ENCODE results near the gene A2M. TPM values are rescaled to one million over a fixed set of nuclear protein-coding genes. Genes with fewer than 3 reads are reported as not detected.

A2M gene
- total RNA-seq, 3 donors from 2014 or later, result 2.1 to 3.2 (median 2.3) TPM

DNA sequence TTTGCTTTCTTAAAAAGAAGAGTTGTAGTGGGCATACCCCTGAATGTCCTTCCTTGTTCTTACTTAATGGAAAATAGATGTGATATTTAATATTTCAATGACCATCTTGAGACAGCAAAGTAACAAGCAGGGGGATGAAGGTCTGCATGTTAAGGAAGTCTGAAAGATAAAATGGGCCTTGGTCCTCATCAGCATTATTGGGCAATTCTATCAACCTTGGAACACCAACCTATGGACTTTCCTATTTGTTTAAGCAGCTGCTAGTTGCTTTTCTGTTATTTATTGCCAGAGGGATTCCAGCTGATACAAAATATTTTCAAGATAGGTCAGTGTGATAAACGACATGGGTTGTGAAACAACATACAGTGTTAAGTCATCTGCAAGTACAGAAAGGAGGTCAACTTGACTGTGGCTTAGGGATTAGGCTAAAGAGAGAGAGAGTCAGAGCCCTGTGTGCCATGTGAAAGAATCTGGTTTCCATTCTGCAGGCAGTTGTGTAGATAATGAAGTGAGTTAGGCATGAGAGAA lies 16.4 kb upstream of the A2M start:
- Mint-ChIP-seq H3K4me1 (ENCODE audit: low read depth) (peaks cover 7% of the 10 kb centered on the region), H3K36me3 (ENCODE audit: insufficient read depth) (peaks cover 36% of the 10 kb centered on the region), H3K4me3 (no peak overlapping the region), H3K27me3 (ENCODE audit: low read depth) (no peaks in the 10 kb centered on the region), H3K9me3 (peaks cover 3% of the 10 kb centered on the region)
- ATAC-seq (no peak), DNase-seq (no peak)

DNA sequence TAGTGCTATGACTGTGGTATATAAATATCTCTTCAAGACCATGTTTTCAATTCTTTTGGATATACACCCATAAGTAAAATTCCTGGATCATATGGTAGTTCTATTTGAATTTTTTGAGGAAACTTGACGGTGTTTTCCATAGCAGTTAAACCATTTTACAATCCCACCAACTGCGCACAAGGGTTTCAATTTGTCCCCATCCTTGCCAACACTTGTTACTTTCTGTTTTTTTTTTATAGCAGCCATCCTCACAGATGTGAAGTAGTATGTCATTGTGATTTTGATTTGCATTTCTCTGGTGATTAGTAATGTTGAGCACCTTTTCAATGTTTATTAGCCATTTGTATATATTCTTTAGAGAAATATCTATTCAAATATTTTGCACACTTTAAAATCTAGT lies 14.5 kb upstream of the A2M start:
- no peaks in the 10 kb centered on the region for H3K27me3 Mint-ChIP-seq (ENCODE audit: low read depth)
- peaks cover 36% of the 10 kb centered on the region for H3K36me3 Mint-ChIP-seq (ENCODE audit: insufficient read depth)
- ATAC-seq (no peak), DNase-seq (no peak)
- peaks cover 3% of the 10 kb centered on the region for H3K9me3 Mint-ChIP-seq
- peaks cover 3% of the 10 kb centered on the region for H3K4me1 Mint-ChIP-seq (ENCODE audit: low read depth)
- no peak overlapping the region for H3K4me3 Mint-ChIP-seq

DNA sequence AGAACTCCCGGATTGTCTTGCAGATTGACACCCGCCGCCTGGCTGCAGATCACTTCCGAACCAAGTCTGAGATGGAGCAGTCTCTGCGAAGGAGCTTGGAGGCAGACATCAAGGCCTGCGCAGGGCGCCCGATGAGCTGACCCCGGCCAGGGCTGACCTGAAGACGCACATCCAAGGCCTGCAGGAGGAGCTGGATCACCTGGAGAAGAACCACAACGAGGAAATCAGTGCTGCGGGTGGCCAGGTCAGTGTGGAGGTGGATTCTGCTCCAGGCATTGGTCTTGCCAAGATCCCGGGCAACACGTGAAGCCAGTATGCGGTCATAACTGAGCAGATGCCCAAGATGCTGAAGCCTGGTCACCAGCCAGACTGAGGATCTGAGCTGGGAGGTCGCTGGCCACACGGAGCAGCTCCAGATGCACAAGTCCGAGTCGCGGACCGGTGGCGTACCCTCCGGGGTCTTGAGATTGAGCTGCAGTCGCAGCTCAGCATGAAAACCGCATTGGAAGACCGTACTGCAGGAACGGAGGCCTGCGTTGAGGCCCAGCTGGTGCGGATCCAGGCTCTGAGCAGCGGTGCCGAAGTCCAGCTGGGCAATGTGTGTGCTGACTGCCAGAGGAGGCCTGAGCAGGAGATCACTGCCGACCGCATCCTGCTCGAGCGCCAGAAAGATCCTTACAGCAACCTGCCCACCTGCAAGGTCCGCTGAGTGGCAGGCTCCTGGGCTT lies 12.4 kb upstream of the A2M start:
- no peak for DNase-seq
- ATAC-seq, result no peak
- H3K4me1 Mint-ChIP-seq (ENCODE audit: low read depth), result peaks cover 3% of the 10 kb centered on the region

DNA sequence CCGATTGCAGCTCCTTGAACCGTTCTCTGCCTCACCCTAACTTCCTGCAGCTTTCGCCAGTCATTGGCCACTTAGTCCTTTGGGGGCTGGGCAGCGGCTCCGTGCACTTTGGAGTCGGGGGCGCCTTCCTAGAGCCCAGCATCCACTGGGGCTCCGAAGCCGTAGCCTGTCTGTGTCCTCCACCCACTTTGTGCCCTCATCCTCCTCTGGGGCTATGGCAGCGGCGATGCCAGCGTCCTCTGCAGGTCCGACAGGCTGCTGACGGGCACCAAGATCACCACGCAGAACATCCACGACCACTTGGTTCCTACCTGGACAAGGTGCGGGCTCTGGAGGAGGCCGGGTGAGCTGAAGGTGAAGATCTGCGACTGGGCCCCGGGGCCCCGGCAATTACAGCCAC lies 11.8 kb upstream of the A2M start:
- DNase-seq (no peak), ATAC-seq (no peak)
- peaks cover 2% of the 10 kb centered on the region for H3K4me1 Mint-ChIP-seq (ENCODE audit: low read depth)
- no peak overlapping the region for H3K4me3 Mint-ChIP-seq
- peaks cover 3% of the 10 kb centered on the region for H3K9me3 Mint-ChIP-seq
- peaks cover 28% of the 10 kb centered on the region for H3K36me3 Mint-ChIP-seq (ENCODE audit: insufficient read depth)
- H3K27me3 Mint-ChIP-seq (ENCODE audit: low read depth), result no peaks in the 10 kb centered on the region

More for the DNA sequence above, 12.4 kb upstream of the A2M start:
- no peak overlapping the region for H3K4me3 Mint-ChIP-seq
- H3K36me3 Mint-ChIP-seq (ENCODE audit: insufficient read depth), result peaks cover 28% of the 10 kb centered on the region
- H3K9me3 Mint-ChIP-seq, result peaks cover 3% of the 10 kb centered on the region
- H3K27me3 Mint-ChIP-seq (ENCODE audit: low read depth), result no peaks in the 10 kb centered on the region

DNA sequence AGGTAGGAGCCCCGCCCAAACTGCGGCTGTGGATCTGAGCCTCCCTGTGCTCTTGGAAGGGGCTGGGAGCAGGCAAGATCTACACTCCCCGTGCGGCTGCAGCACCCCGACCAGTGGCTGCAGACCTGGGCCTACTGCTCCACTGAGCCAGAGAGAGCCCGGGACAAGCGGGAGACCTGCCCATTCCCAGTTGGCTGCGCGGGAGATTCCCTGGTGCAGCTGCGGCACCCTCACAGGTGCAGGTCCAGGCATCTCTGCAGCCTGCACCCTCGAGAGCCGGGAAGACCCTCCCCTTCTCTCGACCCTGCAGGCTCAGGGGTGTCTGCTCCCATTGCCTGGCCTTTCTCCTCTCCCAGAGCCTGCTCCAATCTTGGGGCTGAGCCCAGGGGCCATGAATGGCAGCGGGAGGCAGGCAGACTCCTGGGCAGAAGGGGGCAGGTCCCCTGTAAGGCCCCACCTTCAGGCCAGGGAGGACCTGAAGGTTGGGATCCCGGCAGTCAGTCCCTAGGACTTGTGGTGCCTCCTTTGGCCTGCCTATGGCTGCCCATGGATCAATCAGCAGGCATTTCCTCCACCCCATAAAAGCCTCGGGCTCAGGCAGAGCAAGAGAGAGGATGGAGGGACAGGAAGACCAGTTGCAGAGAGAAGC lies 8.8 kb upstream of the A2M start:
- Mint-ChIP-seq H3K4me1 (ENCODE audit: low read depth) (no peaks in the 10 kb centered on the region), H3K9me3 (no peaks in the 10 kb centered on the region), H3K4me3 (no peak overlapping the region), H3K36me3 (ENCODE audit: insufficient read depth) (peaks cover 19% of the 10 kb centered on the region), H3K27me3 (ENCODE audit: low read depth) (no peaks in the 10 kb centered on the region)
- no peak for DNase-seq
- ATAC-seq, result no peak

DNA sequence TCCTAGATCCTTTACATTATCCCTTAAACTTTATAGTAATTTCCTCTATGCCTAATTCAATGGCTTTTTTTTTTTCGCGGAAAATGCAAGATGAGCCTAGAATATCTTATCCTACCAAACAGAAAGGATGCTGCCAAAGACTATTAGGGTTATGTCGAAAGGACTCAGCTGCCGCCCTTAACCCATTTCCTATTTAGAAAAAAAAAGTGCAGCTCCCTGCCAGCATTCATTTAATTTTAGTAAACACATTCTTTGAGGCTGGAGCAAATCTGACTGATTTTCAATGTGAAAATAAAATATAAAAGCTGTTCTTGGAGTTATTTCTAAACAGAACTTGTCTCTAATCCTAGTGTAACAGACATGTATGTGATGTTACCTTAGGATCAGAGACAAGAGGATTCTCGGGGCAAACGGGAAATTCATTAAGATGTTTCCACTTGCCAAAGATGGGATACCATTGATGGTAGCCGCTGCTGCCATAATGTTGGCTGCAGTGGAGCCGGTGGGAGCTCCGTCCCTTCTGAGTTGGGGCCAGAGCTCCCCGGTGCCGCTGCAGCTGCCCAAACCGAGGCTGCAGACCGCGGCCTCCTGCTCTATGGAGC lies 8.2 kb upstream of the A2M start:
- no peaks in the 10 kb centered on the region for H3K4me1 Mint-ChIP-seq (ENCODE audit: low read depth)
- peaks cover 18% of the 10 kb centered on the region for H3K36me3 Mint-ChIP-seq (ENCODE audit: insufficient read depth)
- H3K27me3 Mint-ChIP-seq (ENCODE audit: low read depth), result no peaks in the 10 kb centered on the region
- H3K4me3 Mint-ChIP-seq, result no peak overlapping the region
- no peaks in the 10 kb centered on the region for H3K9me3 Mint-ChIP-seq
- DNase-seq, result no peak
- no peak for ATAC-seq

DNA sequence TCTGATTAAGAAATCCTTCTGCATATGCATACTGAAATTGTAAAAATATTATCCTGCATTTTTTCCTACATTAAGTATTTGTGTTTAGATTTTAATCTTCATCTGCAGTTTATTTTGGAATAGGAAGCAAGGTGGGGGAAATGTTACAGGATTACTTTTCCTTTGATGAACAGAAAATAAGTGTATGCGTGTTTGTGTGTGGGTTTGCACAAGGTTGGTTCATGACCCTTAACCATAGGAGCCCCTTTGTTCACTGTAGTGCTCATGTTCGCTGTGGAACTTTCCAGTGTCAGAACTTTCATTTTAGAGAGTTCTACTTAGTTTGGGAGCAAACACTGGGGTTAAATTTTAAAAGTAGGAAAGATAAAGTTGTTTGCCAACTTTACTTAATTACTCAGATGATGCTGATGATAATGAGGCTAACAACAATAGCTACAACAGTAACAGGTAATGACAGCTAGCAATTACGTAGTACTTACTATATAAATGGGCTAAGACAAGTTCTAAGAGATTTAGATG lies 6.4 kb upstream of the A2M start:
- no peaks in the 10 kb centered on the region for H3K27me3 Mint-ChIP-seq (ENCODE audit: low read depth)
- no peaks in the 10 kb centered on the region for H3K9me3 Mint-ChIP-seq
- no peak overlapping the region for H3K4me3 Mint-ChIP-seq
- DNase-seq (no peak), ATAC-seq (no peak)
- H3K36me3 Mint-ChIP-seq (ENCODE audit: insufficient read depth), result peaks cover 6% of the 10 kb centered on the region
- H3K4me1 Mint-ChIP-seq (ENCODE audit: low read depth), result peaks cover 6% of the 10 kb centered on the region

DNA sequence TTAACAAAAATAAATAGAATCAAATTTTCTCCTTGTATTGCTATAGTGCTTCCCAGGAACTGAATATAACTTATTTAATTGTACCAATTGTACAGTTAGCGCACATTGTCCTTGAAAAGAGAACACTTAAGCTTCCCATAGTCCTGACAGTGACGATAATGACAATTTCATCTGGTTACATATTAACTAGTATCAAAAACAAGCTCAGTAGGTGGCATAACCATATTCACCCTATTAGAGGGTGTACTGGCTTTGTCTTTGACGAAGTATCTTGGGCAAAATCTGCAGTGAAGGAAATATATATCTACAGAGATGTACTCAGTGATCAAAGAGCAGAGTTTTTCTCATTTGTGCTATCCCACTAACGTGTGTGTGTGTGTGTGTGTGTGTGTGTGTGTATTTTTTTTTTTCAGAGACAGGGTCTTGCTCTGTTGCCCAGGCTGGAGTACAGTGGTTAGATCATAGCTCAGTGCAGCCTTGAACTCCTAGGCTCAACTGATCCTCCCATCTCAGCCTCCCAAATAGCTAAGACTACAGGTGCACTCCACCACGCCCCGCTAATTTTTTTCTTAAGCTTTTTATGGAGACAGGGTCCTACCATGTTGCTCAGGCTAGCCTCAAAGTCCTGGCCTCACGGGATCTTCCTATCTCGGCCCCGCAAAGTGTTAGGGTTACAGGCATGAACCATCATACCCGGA lies 4.9 kb upstream of the A2M start:
- H3K27me3 Mint-ChIP-seq (ENCODE audit: low read depth), result no peaks in the 10 kb centered on the region
- no peaks in the 10 kb centered on the region for H3K9me3 Mint-ChIP-seq
- ATAC-seq (no peak), DNase-seq (no peak)
- no peak overlapping the region for H3K4me3 Mint-ChIP-seq
- peaks cover 18% of the 10 kb centered on the region for H3K4me1 Mint-ChIP-seq (ENCODE audit: low read depth)
- H3K36me3 Mint-ChIP-seq (ENCODE audit: insufficient read depth), result peaks cover 1% of the 10 kb centered on the region

DNA sequence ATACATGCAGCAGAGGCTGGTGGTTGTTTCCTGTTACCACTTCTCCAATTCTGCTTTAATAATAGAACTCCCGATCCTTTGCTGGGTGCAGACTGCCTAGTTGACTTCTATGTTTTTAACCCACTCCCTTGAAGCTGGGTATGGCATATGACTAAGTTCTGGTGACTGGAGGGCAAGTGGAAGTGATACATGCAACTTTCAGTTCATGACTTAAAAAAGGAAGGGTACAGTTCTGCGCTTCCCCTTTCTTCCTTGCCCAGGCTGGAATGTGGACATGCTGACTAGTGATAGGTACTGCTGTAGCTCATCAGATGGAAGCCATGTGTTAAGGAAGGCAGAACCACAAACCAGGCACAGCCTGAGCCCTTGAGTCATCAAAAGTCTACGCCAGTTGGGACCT lies 2.4 kb upstream of the A2M start:
- Mint-ChIP-seq H3K4me1 (ENCODE audit: low read depth) (peaks cover 25% of the 10 kb centered on the region), H3K27me3 (ENCODE audit: low read depth) (no peaks in the 10 kb centered on the region), H3K36me3 (ENCODE audit: insufficient read depth) (peaks cover 3% of the 10 kb centered on the region), H3K9me3 (no peaks in the 10 kb centered on the region), H3K4me3 (no peak overlapping the region)
- ATAC-seq (peak; percentile 58 to 71), DNase-seq (no peak)

DNA sequence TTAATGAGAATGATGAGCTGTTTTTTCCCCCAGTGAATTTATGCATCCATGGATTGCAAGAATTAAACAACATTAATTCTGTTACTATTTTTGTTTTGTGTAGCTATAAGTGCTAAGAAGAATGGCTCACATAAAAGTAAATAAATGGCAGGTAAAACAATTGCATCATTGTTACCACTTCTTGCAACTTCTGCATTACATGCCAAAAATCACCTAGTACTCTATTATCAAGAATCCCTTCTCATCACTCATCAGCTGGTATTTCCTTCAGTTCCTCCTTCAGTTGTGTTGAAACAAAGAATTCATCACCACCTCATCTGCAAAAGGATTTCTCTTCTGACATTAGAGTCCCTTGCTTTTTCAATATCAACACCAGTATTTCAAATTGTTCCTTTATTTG lies 773 bp downstream of the A2M start:
- Mint-ChIP-seq H3K9me3 (no peaks in the 10 kb centered on the region), H3K4me3 (no peak overlapping the region), H3K36me3 (ENCODE audit: insufficient read depth) (peaks cover 6% of the 10 kb centered on the region), H3K27me3 (ENCODE audit: low read depth) (no peaks in the 10 kb centered on the region), H3K4me1 (ENCODE audit: low read depth) (peaks cover 25% of the 10 kb centered on the region)
- no peak for DNase-seq
- no peak for ATAC-seq

DNA sequence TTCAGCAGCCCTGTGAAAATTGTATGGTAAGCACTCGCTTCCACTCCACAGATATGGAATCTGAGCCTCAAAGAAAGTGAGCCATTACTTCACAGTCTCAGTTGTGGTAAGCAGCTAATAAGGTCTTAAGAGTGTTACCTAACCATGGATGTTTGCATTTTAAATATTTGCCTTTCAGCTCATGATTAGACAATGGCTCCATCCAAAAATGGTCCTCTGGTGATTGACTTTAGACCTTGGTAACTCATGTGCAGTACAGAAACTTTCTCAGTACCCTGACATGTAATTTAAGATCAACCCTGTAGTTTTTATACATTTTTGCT lies 1.8 kb downstream of the A2M start:
- Mint-ChIP-seq H3K4me3 (no peak overlapping the region), H3K36me3 (ENCODE audit: insufficient read depth) (peaks cover 7% of the 10 kb centered on the region), H3K27me3 (ENCODE audit: low read depth) (no peaks in the 10 kb centered on the region), H3K9me3 (no peaks in the 10 kb centered on the region), H3K4me1 (ENCODE audit: low read depth) (peaks cover 25% of the 10 kb centered on the region)
- DNase-seq (no peak), ATAC-seq (no peak)

DNA sequence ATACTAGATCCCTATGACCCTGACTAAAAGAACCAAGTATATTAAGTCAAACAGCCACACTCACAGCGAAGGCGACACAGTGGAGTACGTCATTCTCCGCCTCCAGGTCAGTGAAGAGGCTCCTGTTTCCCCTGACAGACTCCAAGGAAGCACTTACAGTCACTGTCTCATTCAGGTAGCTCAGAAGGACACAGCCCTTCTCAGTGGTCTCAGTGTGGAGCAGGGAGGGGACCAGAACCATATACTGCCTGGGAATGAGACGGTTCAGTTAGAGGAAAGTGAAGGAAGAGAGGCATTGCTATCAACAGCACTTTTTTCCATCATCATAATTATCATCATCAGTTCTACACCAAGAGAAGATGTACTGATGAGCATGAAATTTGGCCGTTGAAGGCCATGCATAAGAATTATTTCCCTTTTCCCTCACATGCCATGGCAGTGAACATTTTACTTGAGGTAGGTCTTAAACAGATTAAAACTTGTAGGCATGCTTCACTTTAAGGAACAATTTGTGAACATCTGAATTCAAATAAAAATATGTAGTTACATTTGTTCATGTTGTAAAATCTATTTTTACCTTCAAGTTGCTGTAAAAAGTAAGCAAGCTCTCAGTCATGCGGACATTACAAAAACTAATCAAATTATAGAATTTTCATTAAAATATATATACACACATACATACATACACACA lies 2.3 kb downstream of the A2M start:
- no peak for ATAC-seq
- no peak overlapping the region for H3K4me3 Mint-ChIP-seq
- no peak for DNase-seq
- H3K36me3 Mint-ChIP-seq (ENCODE audit: insufficient read depth), result peaks cover 12% of the 10 kb centered on the region
- H3K4me1 Mint-ChIP-seq (ENCODE audit: low read depth), result peaks cover 23% of the 10 kb centered on the region
- H3K9me3 Mint-ChIP-seq, result no peaks in the 10 kb centered on the region
- H3K27me3 Mint-ChIP-seq (ENCODE audit: low read depth), result no peaks in the 10 kb centered on the region

DNA sequence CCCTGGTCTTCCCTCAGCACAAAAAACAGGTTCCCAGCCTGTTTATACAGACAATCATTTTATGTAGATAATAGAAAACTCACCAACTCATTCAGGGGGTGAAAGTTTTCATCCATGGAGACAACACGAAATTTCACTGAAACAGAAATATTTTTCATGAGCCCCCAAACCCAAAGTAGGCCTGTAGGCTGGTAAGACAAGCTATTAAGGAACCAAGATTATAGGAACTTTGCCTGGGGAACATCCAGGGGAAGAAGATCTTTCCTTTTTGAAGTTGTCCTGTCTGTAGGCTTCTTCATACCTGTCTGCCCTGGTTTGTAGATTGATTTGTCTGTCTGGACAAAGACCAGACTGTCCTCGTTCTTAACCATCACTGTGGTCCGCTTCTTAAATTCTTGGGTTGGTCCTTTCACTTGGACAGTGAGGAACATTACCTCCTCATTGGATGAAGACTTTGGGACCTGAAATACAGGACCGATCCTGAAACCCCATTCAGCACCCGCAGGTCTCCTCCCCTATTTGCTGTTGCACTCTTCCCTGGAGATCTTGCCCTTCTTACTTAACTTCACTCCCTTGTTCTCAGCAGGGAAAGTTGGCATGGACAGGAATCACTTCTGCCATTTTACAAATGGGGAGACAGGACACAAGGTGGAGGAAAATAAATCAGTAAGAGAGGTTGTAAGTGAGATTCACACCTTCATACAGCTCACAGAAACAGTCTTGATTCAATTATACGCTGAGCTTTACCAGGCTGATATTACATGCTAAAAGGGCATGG lies 3.5 kb downstream of the A2M start:
- no peak overlapping the region for H3K4me3 Mint-ChIP-seq
- H3K4me1 Mint-ChIP-seq (ENCODE audit: low read depth), result peaks cover 20% of the 10 kb centered on the region
- ATAC-seq (no peak), DNase-seq (no peak)
- no peaks in the 10 kb centered on the region for H3K9me3 Mint-ChIP-seq
- peaks cover 17% of the 10 kb centered on the region for H3K36me3 Mint-ChIP-seq (ENCODE audit: insufficient read depth)
- no peaks in the 10 kb centered on the region for H3K27me3 Mint-ChIP-seq (ENCODE audit: low read depth)

All from activated T-cell treated with anti-CD3 and anti-CD28 coated beads, Interleukin-2, amount 50 U/mL, for 4 hours (primary cell).